ENCODE results near the gene RIN3. TPM values are rescaled to one million over a fixed set of nuclear protein-coding genes. Genes with fewer than 3 reads are reported as not detected.

RIN3 gene
- total RNA-seq, 1 donor from 2014 or later = 0.22 TPM

- DNase-seq (ENCODE audit: low spot score) = peak; percentile 81
- Histone ChIP-seq H3K4me3 (no peak overlapping the region), H3K36me3 (no peaks in the 10 kb centered on the region), H3K4me1 (peaks cover 9% of the 10 kb centered on the region), H3K4me2 (peak overlapping the region; percentile 32), H3K79me2 (ENCODE audit: low read depth) (no peaks in the 10 kb centered on the region), H2AFZ (replicated peaks) (no peak overlapping the region), H4K20me1 (ENCODE audit: low read depth) (no peaks in the 10 kb centered on the region), H3F3A (ENCODE audit: low read depth) (peaks cover 4% of the 10 kb centered on the region), H3K9ac (no peak overlapping the region), H3K9me3 (ENCODE audit: low read depth) (no peaks in the 10 kb centered on the region), H3K27me3 (no peaks in the 10 kb centered on the region), H3K27ac (no peak overlapping the region)
- Mint-ChIP-seq H3K27ac (no peak overlapping the region), H3K36me3 (no peaks in the 10 kb centered on the region), H3K27me3 (ENCODE audit: insufficient read depth, low read depth) (peaks cover 7% of the 10 kb centered on the region), H3K9me3 (no peaks in the 10 kb centered on the region), H3K4me3 (no peak overlapping the region), H3K4me1 (peaks cover 31% of the 10 kb centered on the region)
- TF ChIP-seq CTCF (IDR thresholded peaks at IDR 0.05) = no peak
- no peak for TF ChIP-seq EZH2 (IDR thresholded peaks at IDR 0.05)
- no peak for TF ChIP-seq EZH2phosphoT487 (IDR thresholded peaks at IDR 0.05)
Observed at GRCh38 chr14:92637228-92637627, 123.6 kb downstream of the RIN3 start.

- TF ChIP-seq CTCF (IDR thresholded peaks at IDR 0.05) (no peak), EZH2 (IDR thresholded peaks at IDR 0.05) (no peak), EZH2phosphoT487 (IDR thresholded peaks at IDR 0.05) (no peak)
- no peak overlapping the region for H3K27ac Mint-ChIP-seq
- Histone ChIP-seq H3K79me2 (ENCODE audit: low read depth) (no peaks in the 10 kb centered on the region), H3K9me3 (ENCODE audit: low read depth) (no peaks in the 10 kb centered on the region), H3K4me3 (no peak overlapping the region), H3K27ac (no peak overlapping the region), H3K9ac (no peak overlapping the region), H3F3A (ENCODE audit: low read depth) (peaks cover 4% of the 10 kb centered on the region), H4K20me1 (ENCODE audit: low read depth) (no peaks in the 10 kb centered on the region), H2AFZ (replicated peaks) (no peak overlapping the region), H3K27me3 (no peaks in the 10 kb centered on the region), H3K4me2 (no peak overlapping the region), H3K4me1 (peaks cover 9% of the 10 kb centered on the region), H3K36me3 (no peaks in the 10 kb centered on the region)
- H3K4me3 Mint-ChIP-seq = no peak overlapping the region
- DNase-seq (ENCODE audit: low spot score) = no peak
- no peaks in the 10 kb centered on the region for H3K36me3 Mint-ChIP-seq
- H3K9me3 Mint-ChIP-seq = no peaks in the 10 kb centered on the region
- H3K4me1 Mint-ChIP-seq = peaks cover 31% of the 10 kb centered on the region
- H3K27me3 Mint-ChIP-seq (ENCODE audit: insufficient read depth, low read depth) = peaks cover 9% of the 10 kb centered on the region
Observed at GRCh38 chr14:92637864-92638263, 124.3 kb downstream of the RIN3 start.

GRCh38 chr14:92638266-92638665 lies 124.7 kb downstream of the RIN3 start:
- no peak overlapping the region for H3K4me2 ChIP-seq
- no peak for DNase-seq (ENCODE audit: low spot score)

More at GRCh38 chr14:92638266-92638665, 124.7 kb downstream of the RIN3 start:
- peaks cover 9% of the 10 kb centered on the region for H3K4me1 ChIP-seq
- no peaks in the 10 kb centered on the region for H3K9me3 Mint-ChIP-seq
- H3K4me3 Mint-ChIP-seq = no peak overlapping the region
- peaks cover 4% of the 10 kb centered on the region for H3F3A ChIP-seq (ENCODE audit: low read depth)
- H3K27me3 Mint-ChIP-seq (ENCODE audit: insufficient read depth, low read depth) = peaks cover 9% of the 10 kb centered on the region
- H3K27ac Mint-ChIP-seq = no peak overlapping the region
- H2AFZ ChIP-seq (replicated peaks) = no peak overlapping the region
- no peak for TF ChIP-seq CTCF (IDR thresholded peaks at IDR 0.05)
- TF ChIP-seq EZH2 (IDR thresholded peaks at IDR 0.05) = no peak
- TF ChIP-seq EZH2phosphoT487 (IDR thresholded peaks at IDR 0.05) = no peak
- peaks cover 29% of the 10 kb centered on the region for H3K4me1 Mint-ChIP-seq
- H3K36me3 ChIP-seq = no peaks in the 10 kb centered on the region
- no peaks in the 10 kb centered on the region for H3K27me3 ChIP-seq
- H3K9me3 ChIP-seq (ENCODE audit: low read depth) = no peaks in the 10 kb centered on the region
- no peak overlapping the region for H3K9ac ChIP-seq
- no peaks in the 10 kb centered on the region for H4K20me1 ChIP-seq (ENCODE audit: low read depth)
- H3K27ac ChIP-seq = no peak overlapping the region
- no peak overlapping the region for H3K4me3 ChIP-seq
- no peaks in the 10 kb centered on the region for H3K36me3 Mint-ChIP-seq
- H3K79me2 ChIP-seq (ENCODE audit: low read depth) = no peaks in the 10 kb centered on the region

Measured in neural progenitor cell (in vitro differentiated cells).